ENCODE data around the gene RBM20.

DNA sequence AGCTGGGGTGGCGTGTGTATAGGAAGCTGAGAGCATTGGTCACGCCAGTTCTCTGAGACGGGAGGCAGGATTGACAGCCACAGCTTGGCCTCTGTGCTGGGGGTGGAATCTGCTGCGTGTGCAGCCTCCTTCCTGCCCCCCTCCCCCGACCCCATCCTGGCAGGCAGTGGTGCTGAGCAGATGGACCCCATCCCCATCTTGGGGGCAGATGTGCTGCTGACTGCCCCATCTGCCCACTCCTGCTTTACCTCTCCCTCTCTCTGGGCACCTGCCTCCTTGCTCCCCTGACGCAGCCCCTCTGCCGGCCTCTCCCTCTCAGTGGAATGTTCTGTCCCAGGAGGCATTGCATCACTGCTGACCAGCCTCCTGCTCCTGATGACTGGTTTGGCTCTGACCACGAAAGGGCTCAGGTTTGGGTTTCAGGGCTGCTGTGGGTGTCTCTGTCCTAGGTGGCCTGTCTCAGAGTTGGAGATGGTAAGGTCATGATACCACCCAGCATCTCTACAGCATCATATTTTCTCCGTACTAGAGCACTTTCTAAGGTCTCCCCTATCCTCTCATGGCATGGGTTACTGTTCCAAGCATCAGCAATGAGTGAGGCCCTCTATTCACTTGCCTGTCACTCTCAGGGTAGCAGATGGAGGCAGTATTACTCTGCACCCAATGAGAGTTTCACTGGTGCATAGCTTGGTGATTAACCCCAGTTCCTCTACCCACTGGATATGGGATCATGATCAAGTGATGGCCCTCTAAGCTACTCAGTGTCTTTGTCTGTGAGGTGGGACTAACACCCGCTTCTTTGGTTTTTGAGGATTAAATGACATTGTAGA is 81.9 kb downstream of the RBM20 start:
- TF ChIP-seq, protein P1, sequence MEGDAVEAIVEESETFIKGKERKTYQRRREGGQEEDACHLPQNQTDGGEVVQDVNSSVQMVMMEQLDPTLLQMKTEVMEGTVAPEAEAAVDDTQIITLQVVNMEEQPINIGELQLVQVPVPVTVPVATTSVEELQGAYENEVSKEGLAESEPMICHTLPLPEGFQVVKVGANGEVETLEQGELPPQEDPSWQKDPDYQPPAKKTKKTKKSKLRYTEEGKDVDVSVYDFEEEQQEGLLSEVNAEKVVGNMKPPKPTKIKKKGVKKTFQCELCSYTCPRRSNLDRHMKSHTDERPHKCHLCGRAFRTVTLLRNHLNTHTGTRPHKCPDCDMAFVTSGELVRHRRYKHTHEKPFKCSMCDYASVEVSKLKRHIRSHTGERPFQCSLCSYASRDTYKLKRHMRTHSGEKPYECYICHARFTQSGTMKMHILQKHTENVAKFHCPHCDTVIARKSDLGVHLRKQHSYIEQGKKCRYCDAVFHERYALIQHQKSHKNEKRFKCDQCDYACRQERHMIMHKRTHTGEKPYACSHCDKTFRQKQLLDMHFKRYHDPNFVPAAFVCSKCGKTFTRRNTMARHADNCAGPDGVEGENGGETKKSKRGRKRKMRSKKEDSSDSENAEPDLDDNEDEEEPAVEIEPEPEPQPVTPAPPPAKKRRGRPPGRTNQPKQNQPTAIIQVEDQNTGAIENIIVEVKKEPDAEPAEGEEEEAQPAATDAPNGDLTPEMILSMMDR (IDR thresholded peaks at IDR 0.05): no peak
- TF ChIP-seq POLR2A (IDR thresholded peaks at IDR 0.05) (no peak), EP300 (IDR thresholded peaks at IDR 0.05) (no peak)

Data from stomach (tissue), 4 donors.